ENCODE results near the gene MRPS6. TPM values are rescaled to one million over a fixed set of nuclear protein-coding genes. Genes with fewer than 3 reads are reported as not detected.

The MRPS6 gene
- total RNA-seq, 1 donor from 2014 or later: 37.9 TPM

DNA sequence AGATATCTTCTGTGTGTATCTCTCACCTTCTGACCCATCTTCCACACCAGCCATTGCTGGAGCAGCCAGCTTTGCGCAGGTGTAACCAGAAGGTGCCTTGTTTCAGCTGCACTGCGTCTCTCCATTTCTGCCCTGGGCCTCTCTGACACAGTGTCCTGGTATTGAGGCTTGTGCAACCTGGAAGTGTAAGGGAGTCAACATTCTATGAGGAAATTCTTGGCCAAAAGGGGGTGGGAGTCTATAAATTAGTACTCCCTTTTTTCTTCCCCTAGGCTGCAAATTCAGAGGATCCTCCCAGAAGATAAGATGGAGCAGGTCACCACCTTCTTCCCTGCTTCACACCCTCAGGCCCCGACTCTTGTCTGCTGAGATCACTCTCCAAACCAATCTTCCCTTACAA lies 109.1 kb downstream of the MRPS6 start:
- no peak for DNase-seq

DNA sequence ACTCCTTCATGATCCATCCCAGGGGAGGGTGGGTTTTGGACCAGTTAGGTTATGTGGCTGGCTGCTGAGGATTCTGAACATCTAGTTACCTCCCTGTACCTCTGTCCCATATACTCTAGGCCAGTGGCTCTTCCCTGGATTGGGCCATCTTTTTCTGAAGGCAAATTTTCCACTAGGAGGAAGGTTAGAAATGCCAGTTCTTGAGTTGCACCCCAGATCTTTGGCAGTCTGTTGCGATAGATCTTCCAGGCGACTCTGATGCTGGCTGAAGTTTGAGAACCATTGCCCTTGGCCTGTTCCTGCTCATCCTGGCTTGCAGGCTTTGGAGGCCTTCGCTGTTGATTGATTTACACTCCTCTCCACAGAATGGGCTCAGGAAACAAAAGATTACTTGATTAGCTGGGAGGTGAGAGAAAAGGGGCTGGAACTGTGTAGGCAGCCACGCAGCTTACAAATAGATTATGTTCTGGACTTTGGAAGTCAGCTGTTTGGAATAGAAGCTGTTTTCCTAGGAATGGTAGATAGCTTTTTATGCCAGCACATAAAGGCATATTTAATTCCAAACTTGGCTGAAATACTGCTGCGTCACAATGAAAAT lies 110.1 kb downstream of the MRPS6 start:
- DNase-seq: no peak

DNA sequence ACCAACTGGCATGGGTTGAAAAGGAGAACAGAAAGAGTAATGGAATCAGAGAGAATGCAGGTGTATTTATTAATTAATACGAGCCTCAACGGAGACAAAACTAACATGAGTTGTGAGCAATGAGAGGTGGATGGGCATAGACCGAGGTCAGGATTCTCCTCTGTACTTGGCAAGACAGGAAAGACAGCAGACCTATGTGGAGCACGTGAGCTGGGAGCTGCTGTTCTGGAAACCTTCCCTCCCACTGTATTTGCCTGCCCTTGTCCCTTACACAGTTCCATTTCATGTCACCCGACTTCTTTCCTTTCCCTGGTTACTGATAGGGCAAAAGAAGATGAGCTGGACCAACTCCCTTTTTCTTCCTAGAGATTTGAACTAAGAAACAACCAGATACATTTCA lies 110.9 kb downstream of the MRPS6 start:
- DNase-seq: no peak

DNA sequence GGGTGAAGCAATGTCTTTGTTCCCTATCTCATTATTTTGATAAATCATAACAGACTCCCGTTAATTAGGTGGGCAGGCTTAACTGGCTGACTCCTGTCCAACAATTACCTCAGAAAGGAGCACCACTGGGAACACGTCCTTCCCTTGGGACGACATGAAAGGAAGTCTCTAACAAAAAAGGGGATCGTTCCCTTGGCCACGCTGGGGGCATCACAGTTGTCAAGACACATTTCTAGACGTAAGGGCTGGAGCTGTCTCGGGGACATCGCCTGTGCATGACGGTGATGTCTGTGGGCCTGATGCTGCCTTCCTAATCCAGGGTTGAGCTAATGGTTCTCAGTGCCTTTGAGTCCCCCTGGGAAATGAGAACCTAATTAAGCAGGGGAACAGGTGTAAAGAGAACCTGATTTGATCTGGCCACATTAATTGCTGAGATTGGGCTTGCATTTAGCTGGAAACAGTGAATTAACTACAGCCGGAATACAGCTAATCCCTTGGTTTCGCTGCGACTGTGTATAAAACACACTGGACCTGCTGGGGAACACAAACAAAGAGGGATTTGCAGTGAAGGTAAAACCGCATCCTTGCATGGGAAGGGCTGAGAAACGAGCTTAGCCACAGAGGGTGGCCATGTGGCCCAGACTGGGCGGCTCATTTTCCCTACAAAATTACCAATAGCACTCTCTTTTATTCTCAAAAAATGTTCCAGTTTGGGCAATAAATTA lies 111.8 kb downstream of the MRPS6 start:
- DNase-seq: no peak

DNA sequence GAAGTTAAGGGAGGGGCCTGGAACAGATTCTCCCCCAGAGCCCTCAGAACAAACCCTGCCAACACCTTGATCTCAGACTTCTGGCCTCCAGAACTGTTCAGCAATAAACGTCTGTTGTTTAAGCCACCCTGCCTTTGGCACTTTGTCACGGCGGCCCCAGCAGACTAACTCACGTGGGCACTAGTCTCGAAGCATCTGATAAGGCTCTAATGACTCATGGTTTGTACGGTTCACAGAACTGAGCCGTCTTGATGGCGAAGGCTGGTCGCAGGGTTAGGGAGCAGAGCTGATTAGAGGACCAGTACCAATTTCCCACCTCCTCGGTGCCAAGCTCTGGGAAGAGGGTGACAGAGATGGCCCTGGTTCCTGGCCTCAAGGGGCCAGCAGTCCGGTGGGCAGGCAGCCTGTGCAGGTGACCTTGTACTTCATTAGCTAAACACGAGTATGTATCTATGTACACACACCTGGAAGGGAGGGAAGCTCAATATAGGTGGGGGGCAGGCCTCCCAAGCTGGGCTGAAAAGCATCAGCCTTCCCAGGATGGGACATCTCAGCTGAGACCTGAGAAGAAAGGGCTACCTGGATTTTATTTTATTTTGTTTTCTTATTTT lies 112.8 kb downstream of the MRPS6 start:
- DNase-seq: no peak

DNA sequence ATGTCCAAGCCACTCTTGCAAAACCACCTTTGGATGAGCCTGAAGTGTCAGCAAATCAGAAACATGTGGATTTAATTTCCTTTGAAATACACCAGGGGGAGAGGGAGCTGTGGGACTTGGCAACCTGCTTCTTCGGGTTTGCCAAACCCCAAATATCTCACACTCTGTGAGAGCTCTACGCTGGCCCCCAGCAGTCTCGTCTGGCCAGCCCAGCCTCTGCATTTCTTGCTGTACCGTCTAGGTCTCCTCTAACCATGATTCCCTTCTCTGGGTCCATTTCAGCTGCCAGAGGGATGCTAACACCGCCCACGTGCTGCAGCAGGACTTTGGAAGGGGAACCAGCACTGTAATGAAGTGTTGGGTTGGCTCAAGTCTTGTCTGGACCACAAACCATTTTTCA lies 114.6 kb downstream of the MRPS6 start:
- DNase-seq: no peak

DNA sequence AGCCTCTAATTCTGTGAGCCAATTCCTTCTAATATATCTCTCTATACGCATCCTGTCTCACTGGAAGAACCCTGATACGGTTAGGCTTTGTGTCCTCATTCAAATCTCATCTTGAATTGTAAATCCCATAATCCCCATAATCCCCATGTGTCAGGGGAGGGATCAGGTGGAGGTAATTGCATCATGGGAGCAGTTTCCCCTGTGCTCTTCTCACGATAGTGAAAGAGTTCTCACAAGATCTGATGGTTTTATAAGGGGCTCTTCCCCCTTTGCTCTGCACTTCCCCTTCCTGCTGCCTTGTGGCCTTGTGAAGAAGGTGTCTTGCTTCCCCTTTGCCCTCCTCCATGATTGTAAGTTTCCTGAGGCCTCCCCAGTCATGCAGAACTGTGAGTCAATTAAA lies 116.1 kb downstream of the MRPS6 start:
- DNase-seq: no peak

DNA sequence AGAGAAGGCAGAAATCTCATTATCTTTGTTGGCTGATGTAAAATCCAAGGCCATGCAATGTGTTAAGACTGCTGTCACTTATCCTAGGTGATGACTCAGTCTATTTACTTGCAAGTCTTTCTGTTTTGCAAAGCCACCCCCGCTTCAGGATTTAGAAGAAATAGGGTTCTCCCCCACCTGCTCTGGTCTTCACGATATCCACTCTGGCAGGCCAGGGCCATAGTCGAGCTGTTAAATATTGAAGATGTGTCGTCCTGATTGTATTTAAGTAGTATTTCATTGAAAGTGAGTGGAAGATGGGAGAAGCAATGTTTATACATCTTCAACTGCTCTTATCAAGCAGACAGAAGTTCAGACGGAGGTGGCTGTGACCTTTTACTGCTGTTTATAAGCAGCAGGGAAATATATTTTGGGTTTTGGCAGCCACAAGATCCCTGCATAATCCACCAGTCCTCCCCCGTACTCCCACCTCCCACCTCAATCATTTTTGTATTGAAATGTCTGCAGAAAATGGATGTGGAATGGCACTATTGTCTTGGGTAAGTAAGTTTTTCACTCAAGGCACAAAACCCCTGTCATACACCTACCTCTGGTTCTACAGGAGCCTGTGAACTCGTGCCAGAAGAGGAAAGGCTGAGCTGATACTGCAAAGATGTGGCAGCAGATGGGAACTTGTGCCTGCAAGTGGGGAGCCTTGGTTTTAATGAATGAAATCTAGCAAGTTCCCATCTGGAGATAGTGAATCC lies 117.4 kb downstream of the MRPS6 start:
- DNase-seq: no peak

DNA sequence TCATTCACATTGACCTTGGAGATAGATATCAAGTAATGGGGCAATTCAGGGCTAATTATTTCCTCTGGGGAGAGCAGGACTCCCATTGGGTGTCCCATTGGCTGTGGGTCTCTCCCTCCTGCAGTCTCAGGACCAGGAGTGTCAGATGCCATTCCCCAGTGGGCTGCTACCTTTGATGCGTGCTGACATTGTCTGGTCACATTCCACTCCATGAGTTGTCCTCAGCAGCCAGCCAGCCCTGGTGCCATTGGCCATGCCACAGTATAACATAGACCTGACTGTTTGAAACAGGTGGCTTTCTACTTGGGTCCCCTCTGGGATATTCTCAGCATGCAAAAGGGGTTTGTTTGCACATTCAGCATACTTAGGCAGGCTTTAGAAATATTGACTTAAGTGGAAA lies 118.5 kb downstream of the MRPS6 start:
- DNase-seq: no peak

Other genes with a start within 250 kb of the MRPS6 start
- gene ATP5PO, start 157.8 kb upstream of the MRPS6 start, total RNA-seq: 159 TPM
- 63.2 TPM for gene SLC5A3, start within 50 bp of the MRPS6 start, total RNA-seq

Data from skin of body (tissue), 2 donors.